Mucosa of gallbladder (tissue), 1 donor: Measurements from ENCODE around the gene PSKH1. TPM values are rescaled to one million over a fixed set of nuclear protein-coding genes. Genes with fewer than 3 reads are reported as not detected.
A peak's percentile ranks its signal among the peaks of the same experiment; 100 is the strongest.
"Not testable (repeated sequence)": the region's sequence is repeated elsewhere in the genome, so short reads cannot be mapped to it uniquely, and the experiment has no call there.

ENCODE experiments used
- DNase-seq: peaks from one replicate; pipeline ENCODE4 v3.0.0-alpha.2; 2020; ENCODE audit warnings: low spot score
- total RNA-seq: library from RNA; stranded (reverse); gene quantifications from one replicate; pipeline ENCODE4 v1.2.1, GENCODE V29; 2021
- donor health status: DM: no; HTN: no; CAD: no.

Gene PSKH1
- total RNA-seq, 1 donor from 2014 or later: 31.6 TPM

DNA sequence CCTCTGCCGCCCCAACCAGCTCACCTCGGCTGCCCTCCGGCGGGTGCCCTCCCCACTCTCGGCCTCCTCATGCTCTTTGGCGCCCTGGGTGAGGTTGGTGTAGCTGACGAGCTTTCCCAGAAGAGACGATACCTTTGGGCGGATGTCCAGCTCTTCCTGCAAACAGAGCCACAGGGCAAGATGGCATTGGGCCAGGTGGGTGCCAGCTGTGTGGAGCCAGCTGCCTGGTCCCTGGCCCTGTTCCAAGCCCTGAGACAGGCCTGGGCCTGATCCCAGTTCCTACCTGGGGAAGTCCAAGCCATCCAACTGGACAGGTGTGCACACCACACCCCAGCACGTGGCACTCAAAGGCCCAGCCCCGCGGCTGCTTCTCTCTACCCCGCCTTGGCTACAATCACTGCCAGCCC, 68.5 kb downstream of the PSKH1 start:
- DNase-seq: peak; percentile 73

DNA sequence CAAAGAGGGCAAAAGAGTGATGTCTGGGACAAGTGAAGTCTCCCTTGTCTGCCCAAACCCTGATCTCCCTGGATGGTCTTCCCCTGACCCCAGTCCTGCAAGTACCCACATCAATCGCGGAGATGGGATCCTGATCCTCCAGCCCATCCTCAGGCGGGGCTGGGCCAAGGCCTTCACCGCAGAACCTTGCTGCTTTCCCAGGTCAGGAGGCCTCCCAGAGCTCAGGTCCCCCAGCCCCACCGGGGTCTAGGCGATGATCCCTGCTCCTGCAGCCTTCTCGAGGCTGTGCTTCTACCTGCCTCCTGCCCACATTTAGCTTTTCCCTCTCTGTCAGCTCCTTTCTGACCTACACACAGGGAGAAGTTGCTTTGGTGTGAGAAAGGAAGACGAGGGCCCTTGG, 69.1 kb downstream of the PSKH1 start:
- no peak for DNase-seq

DNA sequence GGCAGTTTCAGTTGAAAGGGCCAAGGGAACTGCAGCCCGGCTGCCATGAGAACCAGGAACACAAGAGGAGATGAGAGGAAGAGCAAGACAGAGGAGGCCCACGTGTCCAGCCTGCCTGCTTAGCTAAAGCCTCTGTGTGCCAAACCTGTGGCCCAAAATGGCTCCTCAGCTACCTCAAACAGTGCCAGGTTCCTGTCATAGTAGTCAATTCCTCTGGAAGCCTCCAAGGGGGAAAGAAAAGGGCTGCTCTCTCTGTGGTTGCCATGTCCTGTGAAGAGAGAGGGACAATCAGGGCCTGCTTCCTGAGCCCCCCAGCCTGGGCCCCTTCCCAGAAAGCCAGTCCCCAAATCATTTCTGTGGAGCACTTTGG, 70.2 kb downstream of the PSKH1 start:
- DNase-seq: no peak

DNA sequence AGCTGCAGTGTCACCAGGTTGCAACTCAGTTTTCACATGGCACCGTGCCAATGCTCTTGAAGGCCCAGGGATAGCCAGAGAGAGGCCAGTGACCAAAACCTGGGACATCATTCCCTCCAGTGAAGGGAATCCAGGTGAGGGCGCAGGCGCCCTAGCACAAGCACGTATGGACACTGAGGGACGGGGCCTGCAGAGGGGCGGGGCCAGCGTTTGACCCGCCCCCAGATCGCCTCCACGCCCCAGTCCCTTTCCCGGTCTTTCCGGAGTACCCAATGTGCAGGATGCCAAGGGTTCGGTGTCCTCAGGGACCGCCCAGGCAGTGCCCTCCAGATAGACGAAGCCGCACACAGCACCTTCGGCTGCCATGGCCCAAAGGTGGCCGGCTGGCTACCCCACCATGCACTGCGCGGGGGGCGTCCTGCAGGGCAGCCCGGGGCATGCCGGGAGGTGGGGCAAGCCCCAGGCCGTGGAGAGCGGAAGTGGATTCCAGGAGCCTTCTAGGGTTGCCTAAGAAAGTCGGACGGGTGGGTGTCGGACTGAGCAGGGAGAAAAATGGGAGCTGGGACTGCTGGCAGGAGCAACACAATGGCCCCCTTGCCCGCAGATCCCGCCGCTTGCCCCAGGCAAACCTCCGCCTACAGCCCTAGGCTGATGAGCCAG, 70.7 kb downstream of the PSKH1 start:
- DNase-seq: no peak

DNA sequence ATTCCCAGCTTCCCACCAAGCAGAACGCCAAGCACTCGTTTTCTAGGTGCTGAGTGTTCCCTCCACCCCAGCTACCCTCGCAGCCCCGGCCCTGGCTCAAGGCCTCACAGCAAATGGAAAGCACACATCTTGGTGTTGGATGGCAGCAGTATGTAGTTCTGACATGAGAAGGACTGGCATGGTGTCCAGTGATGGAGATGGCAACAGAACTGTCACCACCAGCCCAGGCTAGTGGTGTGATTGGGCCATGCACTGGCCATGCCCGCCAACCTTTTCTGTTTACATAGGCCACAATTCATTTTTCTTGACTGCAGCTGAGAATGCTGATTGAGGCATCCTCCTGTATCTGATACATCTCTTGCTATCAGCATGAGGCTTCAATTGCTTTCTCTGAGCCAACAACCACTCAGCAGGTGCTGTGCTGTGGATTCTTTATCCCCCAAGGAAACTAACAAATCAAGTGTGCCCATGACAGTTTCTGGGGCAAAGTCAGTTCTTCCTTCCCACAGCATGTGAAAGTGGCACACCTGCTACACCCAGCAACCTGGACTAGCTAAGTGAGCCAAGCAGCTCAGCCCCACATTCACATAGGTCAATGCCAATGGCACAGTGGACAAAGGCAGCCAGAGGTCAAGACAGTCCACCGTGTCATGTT, 71.5 kb downstream of the PSKH1 start:
- DNase-seq: no peak

DNA sequence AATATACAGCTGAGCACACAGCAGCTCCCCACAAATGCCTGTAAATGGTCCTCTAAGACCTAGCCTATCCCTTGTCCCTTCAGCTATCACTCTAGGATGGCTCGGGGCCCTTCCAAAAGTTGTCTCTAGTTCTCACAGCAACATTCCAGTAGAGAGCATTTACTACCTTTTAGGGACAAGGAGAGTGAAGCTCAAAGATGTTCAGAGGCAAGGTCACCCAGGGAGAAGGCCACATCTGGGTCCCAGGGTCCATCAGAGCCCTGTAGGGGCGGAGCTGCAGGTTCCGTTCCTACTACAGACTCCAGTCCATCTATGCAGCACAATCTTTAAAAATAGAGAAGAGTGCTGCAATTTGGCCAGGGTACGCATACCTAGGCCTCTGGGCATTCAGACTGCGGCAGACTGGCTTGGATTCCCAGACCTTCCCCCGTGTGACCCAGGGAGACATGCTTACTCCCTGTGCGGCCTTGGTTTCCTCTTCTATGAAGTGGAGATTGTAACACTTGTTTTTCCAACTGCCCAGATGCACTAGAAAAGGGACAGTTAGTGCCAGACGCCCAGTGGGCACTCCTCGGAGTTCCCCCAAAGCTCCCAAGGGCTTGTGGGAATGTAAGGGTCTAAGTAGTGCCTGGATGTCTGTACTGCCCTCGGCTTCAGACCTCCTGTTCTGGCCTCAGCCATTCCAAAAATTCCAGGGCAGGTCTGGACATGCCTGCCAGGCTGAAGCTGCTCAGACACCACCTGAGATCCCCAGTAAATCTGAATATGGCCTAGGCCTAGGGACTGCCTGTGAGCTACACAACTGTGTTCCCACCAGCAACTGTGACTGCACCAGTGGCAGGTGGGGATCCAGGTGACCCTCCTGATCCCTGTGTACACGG, 72.9 kb downstream of the PSKH1 start:
- DNase-seq: no peak

DNA sequence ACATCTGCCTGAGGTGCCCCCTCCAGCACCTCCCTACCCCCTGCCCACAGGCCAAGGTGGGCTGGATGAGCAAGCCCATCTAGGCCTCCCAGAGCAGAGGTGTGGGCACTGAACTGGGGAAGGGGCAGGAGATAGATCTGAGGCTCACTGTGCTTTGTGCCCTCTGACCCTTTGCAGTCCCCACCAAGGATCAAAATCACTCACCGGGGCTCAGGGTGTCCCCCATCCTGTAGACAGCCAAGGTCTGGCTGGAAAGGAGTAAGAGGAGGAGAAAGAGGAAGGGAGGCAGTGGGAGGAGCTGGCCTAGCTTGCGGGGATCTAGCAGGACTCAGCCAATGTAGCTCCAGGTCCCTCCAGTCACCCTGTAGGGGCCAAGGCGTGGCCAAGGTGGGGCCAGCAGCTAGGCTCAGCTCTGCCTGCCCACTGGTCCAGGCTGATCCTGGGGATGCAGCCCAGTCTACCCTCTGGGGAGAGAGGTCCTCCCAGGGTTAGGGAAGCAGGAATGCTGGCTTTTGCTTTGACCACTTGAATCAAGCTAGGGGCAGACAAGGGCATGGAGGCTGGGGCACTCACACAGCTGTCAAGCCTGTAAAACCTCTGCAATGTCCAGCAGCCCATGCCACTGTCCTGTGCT, 73.6 kb downstream of the PSKH1 start:
- no peak for DNase-seq

DNA sequence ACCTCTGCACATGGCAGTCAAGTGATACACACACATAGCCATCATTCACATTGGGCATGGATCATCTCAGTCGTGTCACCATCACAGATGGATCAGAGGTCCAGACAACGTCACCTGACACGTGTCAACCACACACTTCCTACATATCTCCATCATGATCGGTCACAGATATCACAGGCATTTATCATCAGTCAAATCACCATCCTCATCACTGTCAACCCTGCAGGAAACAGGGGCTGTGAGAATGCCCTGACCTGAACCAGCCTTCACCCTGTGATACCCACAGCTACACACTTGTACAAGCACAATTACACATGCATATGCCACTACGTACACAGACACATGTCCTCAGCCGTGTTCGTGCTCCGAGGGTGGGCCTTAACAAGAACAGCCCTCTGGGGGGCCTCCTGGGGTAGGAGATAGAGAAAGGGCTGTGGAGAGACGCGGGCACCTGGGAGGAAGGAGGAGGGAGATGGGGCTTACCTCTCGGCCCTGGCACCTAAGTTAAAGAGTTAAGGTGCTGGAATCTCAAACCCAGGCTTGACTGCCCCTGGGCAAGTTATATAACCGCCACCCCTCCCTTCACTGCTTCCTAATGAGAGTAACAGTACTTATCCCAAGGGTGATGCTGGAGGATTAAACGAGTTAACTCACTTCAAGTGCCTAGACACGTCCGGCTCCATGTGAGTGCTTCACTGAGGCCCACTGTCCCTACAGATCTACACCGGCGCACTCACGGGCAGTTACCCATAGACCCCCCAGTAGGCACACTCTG, 74.3 kb downstream of the PSKH1 start:
- DNase-seq: no peak

DNA sequence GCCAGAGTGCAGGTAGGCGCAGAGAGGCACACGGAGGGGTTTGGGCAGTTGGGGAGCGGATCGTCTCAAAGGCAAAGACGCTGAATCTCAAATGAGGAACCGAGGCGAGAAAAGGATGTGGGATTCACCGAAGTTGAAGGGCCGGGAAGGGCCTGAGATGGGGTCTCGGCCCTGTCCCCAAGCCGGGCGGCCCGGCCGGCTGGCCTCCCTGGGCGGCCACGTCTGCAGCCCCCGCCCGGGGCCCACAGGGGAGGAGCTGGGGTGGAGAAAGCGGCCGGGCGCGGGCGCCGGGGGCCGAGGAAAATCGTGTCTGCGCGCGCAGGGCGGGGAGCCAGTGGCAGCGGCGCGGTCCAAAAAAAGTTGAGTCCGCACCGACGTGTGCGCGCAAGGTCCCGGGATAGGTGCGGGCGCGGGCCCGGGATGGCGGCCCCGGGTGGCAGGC, 74.9 kb downstream of the PSKH1 start:
- no peak for DNase-seq

DNA sequence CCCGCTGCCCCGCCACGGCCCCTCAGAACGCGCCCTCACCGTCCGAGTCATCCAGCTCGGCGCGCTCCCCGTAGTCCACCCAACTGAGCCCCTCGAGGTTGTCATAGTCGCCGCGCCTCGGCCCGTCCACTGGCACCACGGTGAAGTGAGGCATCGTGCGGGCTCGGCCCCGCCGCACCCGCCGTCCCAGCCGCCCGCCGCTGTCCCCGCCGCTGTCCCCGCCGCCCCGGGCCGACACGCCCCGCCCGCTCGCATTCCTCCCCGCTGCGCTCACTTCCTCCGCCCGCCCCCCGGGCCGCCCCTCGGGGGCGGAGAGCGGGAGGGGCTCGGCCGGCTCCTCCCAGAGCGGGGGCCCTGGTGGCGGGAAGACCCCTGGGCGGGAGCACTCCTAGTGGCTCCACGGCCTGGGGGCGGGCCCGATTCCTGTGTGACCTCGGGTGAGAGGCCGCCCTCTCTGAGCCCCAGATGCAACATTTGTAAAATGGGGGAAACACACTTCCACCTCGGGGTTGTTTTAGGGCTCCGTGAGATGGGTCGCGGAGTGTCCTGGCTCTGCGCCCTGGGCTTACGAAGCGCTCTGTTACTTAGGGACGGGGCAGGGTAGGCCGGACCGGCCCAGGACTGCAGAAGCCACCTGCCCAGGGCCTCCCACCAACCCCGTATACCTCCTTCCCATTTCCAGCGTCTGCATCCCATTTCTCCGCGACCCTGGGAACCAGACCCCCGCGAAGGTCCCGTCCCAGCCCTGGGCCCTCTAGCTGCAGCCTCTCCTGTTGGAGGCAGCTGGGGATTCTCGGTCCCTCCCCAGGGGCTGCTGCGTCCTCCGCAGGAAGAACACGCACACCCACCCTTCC, 75.6 kb downstream of the PSKH1 start, which contains the start of gene SLC12A4:
Gene SLC12A4 (minus strand): TSS at position 238 of the 854 bp plus-strand sequence. CDS start 84 bp downstream, at position 154.
- DNase-seq: peak; percentile 71

DNA sequence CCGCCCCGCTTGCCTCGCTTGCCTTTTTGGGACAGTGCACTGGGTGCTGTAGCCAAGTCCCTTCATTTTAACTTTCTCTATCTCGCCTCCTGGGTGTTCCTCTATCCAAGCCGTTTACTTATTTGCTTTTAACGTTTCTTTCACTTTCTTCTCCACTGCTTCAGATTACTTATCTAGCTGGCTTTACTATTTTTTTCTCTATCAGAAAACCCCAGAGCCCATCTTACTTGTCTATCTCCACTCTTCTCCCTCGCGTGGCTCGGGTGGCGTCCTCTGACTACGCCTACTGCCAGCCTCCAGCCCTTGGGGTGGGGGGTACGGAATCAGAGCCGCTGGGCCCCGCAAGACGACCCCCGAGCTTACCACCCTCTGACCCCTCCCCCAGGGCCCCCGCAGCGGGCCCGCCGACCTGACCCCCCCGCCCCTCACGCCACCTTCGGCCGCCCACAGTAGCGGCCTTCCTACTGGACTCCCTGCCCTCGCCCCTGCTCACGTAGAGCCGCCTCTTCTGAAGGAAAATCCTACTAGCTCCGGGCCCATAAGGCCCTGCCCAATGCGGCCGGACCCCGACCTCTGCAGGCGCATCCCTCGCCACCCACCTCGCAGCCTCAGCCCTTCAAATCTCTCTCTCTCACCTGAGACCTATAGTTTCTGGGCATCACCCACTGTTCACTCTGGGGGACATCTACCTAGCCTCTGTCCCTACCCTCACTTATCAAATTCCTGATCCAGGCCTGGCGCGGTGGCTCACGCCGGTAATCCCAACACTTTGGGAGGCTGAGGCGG, 76.4 kb downstream of the PSKH1 start:
- DNase-seq: no peak

DNA sequence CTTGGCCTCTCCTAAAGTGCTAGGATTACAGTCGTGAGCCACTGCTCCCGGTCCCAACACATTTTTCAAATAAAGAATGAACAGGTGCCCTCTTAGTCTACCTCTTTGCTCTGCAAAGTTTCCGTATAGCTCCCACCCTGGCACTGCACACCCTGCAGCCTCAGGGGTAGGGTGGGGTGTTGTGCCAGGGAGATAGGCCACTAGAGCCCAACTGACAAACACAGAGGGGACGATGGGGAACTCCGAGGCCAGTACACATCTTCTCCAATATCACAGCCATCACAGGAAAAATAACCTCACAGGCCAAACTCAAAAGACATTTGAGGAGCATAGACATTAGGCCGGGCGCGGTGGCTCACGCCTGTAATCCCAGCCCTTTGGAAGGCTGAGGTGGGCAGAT, 78.1 kb downstream of the PSKH1 start:
- DNase-seq: no peak

DNA sequence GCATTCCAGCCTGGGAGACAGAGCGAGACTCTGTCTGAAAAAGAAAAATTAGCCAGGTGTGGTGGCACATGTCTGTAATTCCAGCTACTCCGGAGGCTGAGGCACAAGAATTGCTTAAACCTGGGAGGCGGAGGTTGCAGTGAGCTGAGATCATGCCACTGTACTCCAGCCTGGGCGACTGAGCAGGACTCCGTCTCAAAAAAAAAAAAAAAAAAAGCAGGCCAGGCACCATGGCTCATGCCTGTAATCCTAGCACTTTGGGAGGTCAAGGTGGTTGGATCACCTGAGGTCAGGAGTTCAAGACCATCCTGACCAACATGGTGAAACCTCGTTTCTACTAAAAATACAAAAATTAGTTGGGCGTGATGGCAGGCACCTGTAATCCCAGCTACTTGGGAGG, 79.2 kb downstream of the PSKH1 start:
- DNase-seq: not testable (repeated sequence)

DNA sequence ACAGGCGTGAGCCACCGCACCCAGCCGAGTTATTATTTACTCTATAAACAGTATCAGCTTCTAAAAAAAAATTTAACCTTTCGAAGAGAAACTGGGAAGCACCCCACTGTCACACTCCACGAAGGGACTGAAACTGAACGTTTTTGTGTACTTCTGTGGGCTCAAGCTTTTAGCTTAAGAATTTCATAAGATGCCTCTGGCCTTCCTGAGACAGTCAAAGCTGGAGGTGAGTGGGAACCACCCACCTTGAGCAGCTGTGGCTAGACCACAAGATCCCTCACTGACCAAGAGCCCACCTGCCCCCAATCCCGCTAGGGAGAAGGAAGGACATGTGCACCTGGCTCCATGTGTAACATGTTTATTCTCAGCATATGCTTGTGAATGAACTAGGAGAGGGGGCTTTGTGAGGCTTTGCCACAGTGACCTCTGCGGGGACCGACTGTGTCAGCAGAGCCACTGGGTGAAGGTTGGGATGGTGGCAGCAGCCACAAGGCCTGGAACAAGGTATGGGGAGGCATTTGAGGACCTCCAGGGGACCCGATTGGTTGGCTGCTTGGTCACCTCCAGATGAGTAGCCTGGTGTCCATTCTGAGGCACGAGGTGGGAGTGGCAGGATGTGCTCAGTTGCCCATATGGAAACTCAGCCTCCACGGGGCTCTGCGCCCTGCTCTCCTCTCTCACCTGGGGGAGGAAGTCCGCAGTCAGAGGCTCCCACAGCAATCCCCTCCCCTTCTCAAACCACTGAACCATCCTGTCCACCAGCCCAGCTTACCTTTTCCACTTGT, 82.5 kb downstream of the PSKH1 start:
- no peak for DNase-seq

DNA sequence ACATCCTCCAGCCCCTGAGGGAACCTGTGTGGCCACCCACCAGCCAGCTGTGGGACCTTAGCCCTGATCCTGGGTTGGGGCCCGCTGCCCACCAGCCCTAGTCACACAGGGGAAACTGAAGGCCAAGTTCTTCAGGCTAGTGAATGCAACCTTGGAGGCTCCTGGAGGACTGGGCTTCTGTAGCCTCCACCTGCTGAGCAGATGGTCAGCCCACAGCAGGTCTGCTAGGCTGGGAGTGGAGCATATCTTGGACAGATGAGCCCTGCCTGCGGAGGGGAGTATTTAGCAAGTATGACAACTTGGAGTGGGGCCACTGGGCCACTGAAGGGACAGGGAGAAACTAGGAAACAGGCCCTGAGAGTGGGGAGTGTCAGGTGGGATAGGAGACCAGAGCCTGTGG, 83.2 kb downstream of the PSKH1 start:
- DNase-seq: no peak

DNA sequence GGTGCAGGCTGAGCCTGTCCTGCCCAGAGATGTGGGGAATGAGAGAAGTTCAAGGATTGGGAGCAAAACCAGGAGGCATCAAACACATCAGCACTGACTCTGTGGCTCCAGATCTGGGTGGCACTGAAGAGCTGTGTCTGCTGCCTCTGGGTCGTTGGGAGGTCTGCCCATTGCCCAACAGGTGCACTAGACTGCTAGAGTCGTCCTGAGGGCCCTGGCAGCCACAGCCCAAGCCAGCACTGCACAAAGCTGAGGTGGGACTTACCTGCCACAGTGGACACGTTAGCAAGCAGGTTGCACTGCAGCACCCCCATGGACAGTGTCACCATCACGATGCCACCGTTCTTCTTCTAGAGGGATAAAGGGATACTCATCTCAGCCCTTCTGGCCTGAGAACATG, 84.0 kb downstream of the PSKH1 start:
- DNase-seq: no peak

DNA sequence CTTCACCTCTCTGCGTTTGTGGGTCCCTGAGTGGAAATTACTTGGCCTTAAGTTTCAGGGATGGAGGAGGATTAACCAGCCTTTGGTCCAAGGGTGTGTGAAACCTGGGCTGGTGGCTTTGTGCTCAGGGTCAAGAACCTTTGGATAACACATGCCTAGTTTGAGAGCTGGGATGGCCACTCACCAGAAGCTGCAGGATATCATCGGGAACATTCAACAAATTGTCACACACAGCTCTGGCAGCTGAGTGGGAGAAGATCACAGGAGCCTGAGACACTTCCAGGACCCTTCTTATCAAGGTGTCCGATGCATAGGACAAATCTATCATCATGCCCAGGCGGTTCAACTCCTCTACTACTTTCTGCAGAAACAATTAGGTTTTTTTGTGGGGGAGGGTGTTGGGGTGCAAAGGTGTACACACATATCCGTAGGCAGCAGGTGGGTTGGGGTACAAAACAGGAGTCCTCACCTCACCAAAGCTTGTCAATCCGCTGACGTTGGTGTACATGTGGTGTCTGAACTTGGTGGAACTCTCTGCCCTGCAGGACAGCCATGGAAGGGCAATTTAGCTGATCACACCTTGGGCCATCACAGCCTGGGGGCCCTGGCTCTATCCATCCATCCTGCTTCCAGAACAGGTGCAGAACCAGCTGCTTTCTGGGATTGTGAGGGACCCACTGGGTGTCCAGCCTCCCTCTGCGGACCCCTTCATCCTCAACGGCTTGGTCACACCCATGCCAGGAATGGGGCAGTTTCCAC, 84.6 kb downstream of the PSKH1 start:
- DNase-seq: no peak
